ENCODE data around the gene GNG13. TPM values are rescaled to one million over a fixed set of nuclear protein-coding genes. Genes with fewer than 3 reads are reported as not detected.

The GNG13 gene
- total and polyA plus RNA-seq, 2 experiments from 2014 or later: not detected

DNA sequence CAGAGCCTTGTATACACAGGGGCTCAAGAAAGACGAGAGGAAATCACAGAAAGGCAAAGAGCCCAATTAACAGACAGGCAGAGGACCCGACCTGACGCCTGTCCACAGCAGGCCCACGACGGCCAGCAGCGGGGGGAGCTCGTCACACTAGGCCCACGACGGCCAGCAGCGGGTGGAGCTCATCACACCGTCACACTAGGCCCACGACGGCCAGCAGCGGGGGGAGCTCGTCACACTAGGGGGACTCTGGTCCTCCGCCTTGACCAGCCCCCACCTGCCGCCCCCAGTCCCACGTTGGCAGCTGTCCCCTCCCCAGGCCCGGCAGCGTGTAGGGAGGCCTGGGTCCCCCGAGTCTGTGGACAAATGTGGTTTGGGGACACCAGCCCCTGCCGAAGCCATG is 23.7 kb upstream of the GNG13 start:
- H3K9ac ChIP-seq: no peak overlapping the region
- H3K27ac ChIP-seq: no peak overlapping the region
- H3F3A ChIP-seq (ENCODE audit: insufficient read depth): no peaks in the 10 kb centered on the region
- H3K79me2 ChIP-seq (ENCODE audit: insufficient read depth): no peaks in the 10 kb centered on the region
- 83 to 84% methylated on average over 6 to 21 of the region's 22 CpGs for WGBS, 2 experiments (ENCODE audit: low coverage in 1 of 2, low lambda C conversion rate in 2 of 2, missing lambda C conversion rate in 2 of 2)
- H3K9me2 ChIP-seq (ENCODE audit: insufficient read depth): no peaks in the 10 kb centered on the region
- H3K4me1 ChIP-seq (ENCODE audit: insufficient read depth): no peaks in the 10 kb centered on the region
- in situ Hi-C loops (cut with MboI): loop anchor here (25.0 kb wide), 1 partner anchor 238 kb away; the partner anchor contains the start of gene SSTR5
- no peak overlapping the region for H3K4me2 ChIP-seq (ENCODE audit: unreplicated experiment)
- H3K9me3 ChIP-seq (ENCODE audit: low read depth): no peaks in the 10 kb centered on the region
- H2AFZ ChIP-seq: no peak overlapping the region
- peaks cover 13% of the 10 kb centered on the region for H3K27me3 ChIP-seq (replicated peaks; ENCODE audit: insufficient read depth)
- TF ChIP-seq EZH2phosphoT487 (IDR thresholded peaks at IDR 0.05; ENCODE audit: insufficient read depth, low read depth) (no peak), EZH2 (IDR thresholded peaks at IDR 0.05; ENCODE audit: insufficient read depth, poor library complexity, severe bottlenecking) (no peak)
- no peak for DNase-seq
- H3K36me3 ChIP-seq (ENCODE audit: low read depth): no peaks in the 10 kb centered on the region
- no peaks in the 10 kb centered on the region for H4K20me1 ChIP-seq (ENCODE audit: insufficient read depth)
- no peak overlapping the region for H3K4me3 ChIP-seq

DNA sequence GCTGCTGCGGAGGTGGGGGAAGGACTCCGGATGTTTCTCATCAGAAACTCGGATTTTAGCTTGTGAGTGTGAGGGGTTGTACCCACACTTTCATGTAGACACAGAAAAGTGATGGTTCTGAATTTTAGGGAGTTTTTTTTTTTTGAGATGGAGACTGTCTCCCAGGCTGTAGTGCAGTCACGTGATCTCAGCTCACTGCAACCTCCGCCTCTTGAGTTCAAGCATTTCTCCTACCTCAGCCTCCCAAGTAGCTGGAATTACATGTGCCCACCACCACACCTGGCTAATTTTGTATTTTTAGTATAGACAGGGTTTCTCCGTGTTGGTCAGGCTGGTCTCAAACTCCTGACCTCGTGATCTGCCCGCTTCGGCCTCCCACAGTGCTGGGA is 22.4 kb upstream of the GNG13 start:
- Histone ChIP-seq H3K9me2 (ENCODE audit: insufficient read depth) (no peaks in the 10 kb centered on the region), H3K4me1 (ENCODE audit: insufficient read depth) (no peaks in the 10 kb centered on the region), H3K36me3 (ENCODE audit: low read depth) (no peaks in the 10 kb centered on the region), H3K79me2 (ENCODE audit: insufficient read depth) (no peaks in the 10 kb centered on the region), H3K4me2 (ENCODE audit: unreplicated experiment) (no peak overlapping the region), H3K4me3 (no peak overlapping the region), H3K9me3 (ENCODE audit: low read depth) (no peaks in the 10 kb centered on the region), H3K27ac (no peak overlapping the region), H2AFZ (no peak overlapping the region), H3K27me3 (replicated peaks; ENCODE audit: insufficient read depth) (peaks cover 21% of the 10 kb centered on the region), H3K9ac (no peak overlapping the region), H4K20me1 (ENCODE audit: insufficient read depth) (no peaks in the 10 kb centered on the region), H3F3A (ENCODE audit: insufficient read depth) (no peaks in the 10 kb centered on the region)
- WGBS, 2 experiments (ENCODE audit: low coverage in 1 of 2, low lambda C conversion rate in 2 of 2, missing lambda C conversion rate in 2 of 2): 69 to 77% methylated on average over 9 of the region's 9 CpGs
- no peak for DNase-seq
- TF ChIP-seq EZH2 (IDR thresholded peaks at IDR 0.05; ENCODE audit: insufficient read depth, poor library complexity, severe bottlenecking) (no peak), EZH2phosphoT487 (IDR thresholded peaks at IDR 0.05; ENCODE audit: insufficient read depth, low read depth) (no peak)
- in situ Hi-C loops (cut with MboI): loop anchor here (25.0 kb wide), 1 partner anchor 239 kb away; the partner anchor contains the start of gene SSTR5

DNA sequence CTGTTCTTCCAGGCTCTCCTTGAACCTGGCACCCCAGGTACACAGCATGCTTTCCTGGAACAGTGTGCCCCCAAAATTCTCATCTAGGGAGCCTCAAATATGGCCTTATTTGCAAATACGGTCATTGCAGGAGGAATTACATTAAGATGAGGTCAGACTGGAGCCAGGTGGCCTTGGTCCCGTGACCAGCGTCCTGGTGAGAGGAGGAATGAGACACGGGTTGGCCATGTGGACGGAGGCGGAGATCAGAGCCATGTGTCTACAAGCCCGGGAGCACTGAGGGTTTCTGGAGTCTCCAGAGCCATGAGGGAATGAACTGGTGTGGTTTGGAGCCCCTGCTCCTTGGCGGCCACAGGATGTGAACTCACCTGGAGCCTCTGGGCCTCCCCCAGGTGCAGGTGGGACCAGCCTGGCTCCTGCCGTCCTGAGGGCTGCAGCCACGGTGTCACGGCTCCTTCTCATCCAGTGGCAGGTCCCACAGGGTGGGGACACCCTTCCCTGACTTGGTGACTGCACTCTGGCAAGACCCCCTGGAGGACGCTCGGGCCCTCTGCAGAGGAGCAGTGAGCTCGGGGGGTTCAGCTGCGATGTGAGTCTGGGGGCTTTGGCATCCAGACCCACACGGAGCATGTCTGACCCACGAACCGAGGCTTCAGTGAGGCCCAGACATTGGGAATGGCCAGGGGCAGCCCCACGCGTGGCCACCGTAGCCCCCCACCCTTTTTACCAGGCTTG is 21.8 kb upstream of the GNG13 start:
- H3K4me1 ChIP-seq (ENCODE audit: insufficient read depth): no peaks in the 10 kb centered on the region
- no peak overlapping the region for H3K4me2 ChIP-seq (ENCODE audit: unreplicated experiment)
- no peak overlapping the region for H2AFZ ChIP-seq
- peaks cover 26% of the 10 kb centered on the region for H3K27me3 ChIP-seq (replicated peaks; ENCODE audit: insufficient read depth)
- TF ChIP-seq EZH2 (IDR thresholded peaks at IDR 0.05; ENCODE audit: insufficient read depth, poor library complexity, severe bottlenecking) (no peak), EZH2phosphoT487 (IDR thresholded peaks at IDR 0.05; ENCODE audit: insufficient read depth, low read depth) (no peak)
- no peak overlapping the region for H3K27ac ChIP-seq
- H3F3A ChIP-seq (ENCODE audit: insufficient read depth): no peaks in the 10 kb centered on the region
- no peaks in the 10 kb centered on the region for H3K36me3 ChIP-seq (ENCODE audit: low read depth)
- H3K79me2 ChIP-seq (ENCODE audit: insufficient read depth): no peaks in the 10 kb centered on the region
- no peak for DNase-seq
- WGBS, 2 experiments (ENCODE audit: low coverage in 1 of 2, low lambda C conversion rate in 2 of 2, missing lambda C conversion rate in 2 of 2): 76% methylated on average over 21 of the region's 21 CpGs
- H3K9me2 ChIP-seq (ENCODE audit: insufficient read depth): no peaks in the 10 kb centered on the region
- no peak overlapping the region for H3K4me3 ChIP-seq
- no peak overlapping the region for H3K9ac ChIP-seq
- in situ Hi-C loops (cut with MboI): loop anchor here (25.0 kb wide), 1 partner anchor 240 kb away; the partner anchor contains the start of gene SSTR5
- no peaks in the 10 kb centered on the region for H4K20me1 ChIP-seq (ENCODE audit: insufficient read depth)
- no peaks in the 10 kb centered on the region for H3K9me3 ChIP-seq (ENCODE audit: low read depth)

DNA sequence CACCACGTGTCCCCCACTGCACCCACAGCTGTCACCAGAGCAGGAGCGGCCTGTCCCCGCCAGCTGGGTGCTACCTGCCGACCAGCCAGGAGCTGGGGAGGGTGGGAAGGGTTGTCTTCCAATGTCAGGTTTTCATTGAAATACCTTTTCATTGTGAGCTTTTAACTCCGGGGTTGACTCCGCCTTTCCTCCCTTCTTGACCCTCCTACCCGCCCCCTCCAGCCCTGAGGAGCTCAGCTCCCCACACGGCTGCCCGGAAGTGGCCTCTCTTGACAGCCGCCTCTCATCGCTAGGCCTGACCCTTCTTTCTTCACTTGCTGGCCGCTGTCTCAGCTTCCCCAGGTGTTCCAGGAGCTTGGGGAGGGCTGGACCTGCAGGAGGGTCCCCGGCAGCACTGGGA is 21.2 kb upstream of the GNG13 start:
- no peak for DNase-seq
- Histone ChIP-seq H3K27ac (no peak overlapping the region), H3K27me3 (replicated peaks; ENCODE audit: insufficient read depth) (peaks cover 31% of the 10 kb centered on the region), H3K79me2 (ENCODE audit: insufficient read depth) (no peaks in the 10 kb centered on the region), H3K9me2 (ENCODE audit: insufficient read depth) (no peaks in the 10 kb centered on the region), H3K4me2 (ENCODE audit: unreplicated experiment) (no peak overlapping the region), H3K4me3 (no peak overlapping the region), H4K20me1 (ENCODE audit: insufficient read depth) (no peaks in the 10 kb centered on the region), H3K4me1 (ENCODE audit: insufficient read depth) (no peaks in the 10 kb centered on the region), H3K36me3 (ENCODE audit: low read depth) (no peaks in the 10 kb centered on the region), H3K9ac (no peak overlapping the region), H2AFZ (no peak overlapping the region), H3F3A (ENCODE audit: insufficient read depth) (no peaks in the 10 kb centered on the region), H3K9me3 (ENCODE audit: low read depth) (no peaks in the 10 kb centered on the region)
- in situ Hi-C loops (cut with MboI): loop anchor here (25.0 kb wide), 1 partner anchor 241 kb away; the partner anchor contains the start of gene SSTR5
- TF ChIP-seq EZH2 (IDR thresholded peaks at IDR 0.05; ENCODE audit: insufficient read depth, poor library complexity, severe bottlenecking): no peak
- TF ChIP-seq EZH2phosphoT487 (IDR thresholded peaks at IDR 0.05; ENCODE audit: insufficient read depth, low read depth): no peak
- WGBS, 2 experiments (ENCODE audit: low coverage in 1 of 2, low lambda C conversion rate in 2 of 2, missing lambda C conversion rate in 2 of 2): 49 to 50% methylated on average over 13 of the region's 13 CpGs
